Stimulated activated CD8-positive, alpha-beta memory T cell treated with anti-CD3 and anti-CD28 coated beads, Interleukin-12 subunit alpha, Interleukin-12 subunit beta, amount 100 ng/mL, for 24 hours (primary cell): ENCODE measurements around the gene CAPNS1.
"Not testable (repeated sequence)": the region's sequence is repeated elsewhere in the genome, so short reads cannot be mapped to it uniquely, and the experiment has no call there.

Experiments used
- DNase-seq: peaks from one replicate; pipeline ENCODE4 v3.0.0-alpha.2; 2020; ENCODE audit errors: extremely low read depth

The CAPNS1 gene

GRCh38 chr19:36151144-36152018 is 11.5 kb downstream of the CAPNS1 start:
- no peak for DNase-seq

DNA sequence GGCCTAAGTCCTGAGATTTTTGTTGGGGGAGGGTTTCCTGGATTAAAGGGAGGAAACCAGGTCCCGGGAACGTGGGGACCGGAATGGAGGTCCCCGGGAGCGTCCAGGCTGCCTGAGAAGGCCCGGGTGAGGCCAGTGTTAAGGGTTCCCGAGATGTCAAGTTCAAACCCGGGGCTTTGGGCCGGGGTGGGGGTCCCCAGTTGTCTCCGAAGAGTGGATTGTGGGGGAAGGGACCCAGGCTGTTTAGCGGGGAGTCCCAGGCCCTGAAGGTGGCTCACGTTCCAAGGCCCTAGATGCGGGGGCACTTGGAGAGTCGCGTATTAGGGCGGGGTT is 12.1 kb downstream of the CAPNS1 start:
- no peak for DNase-seq

- no peak for DNase-seq
Observed at GRCh38 chr19:36152352-36153091, 12.7 kb downstream of the CAPNS1 start, which contains the start of gene COX7A1. COX7A1 (minus strand) TSS chr19:36152447; CDS start chr19:36152407, 40 bp downstream.

- no peak for DNase-seq
Observed at GRCh38 chr19:36153126-36153525, 13.3 kb downstream of the CAPNS1 start.

DNA sequence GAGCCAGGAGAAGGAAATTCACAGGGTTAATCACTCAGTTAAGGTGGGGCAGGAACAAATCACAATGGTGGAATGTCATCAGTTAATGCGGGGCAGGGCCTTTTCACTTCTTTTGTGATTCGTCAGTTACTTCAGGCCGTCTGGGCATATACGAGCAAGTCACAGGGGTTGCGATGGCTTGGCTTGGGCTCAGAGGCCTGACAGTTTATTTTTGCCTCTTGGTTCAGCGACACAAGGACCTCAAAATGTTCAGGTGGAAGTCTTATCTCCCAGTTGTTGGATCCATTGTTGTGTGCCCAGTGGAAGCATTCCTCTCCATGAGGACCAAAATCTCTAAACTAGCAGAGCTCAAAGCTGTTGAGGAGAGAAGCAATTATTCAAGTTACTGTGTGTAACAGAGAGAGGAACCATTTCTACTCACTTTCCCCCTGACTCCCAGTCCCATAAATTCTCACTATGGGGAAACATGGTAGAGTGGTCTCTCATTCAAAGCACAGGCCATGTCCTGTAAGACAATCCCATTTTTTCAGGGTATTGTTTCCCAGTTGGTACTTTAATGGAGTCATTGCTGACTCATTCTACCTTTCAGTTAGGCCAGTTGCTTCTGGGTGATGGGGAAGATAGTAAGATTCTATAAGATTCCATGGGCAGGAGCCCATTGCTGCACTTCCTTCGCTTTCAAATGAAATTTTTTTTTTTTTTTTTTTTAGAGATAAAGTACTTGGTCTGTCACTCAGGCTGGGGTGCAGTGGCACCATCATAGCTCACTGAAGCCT is 21.1 kb downstream of the CAPNS1 start:
- DNase-seq = no peak

DNA sequence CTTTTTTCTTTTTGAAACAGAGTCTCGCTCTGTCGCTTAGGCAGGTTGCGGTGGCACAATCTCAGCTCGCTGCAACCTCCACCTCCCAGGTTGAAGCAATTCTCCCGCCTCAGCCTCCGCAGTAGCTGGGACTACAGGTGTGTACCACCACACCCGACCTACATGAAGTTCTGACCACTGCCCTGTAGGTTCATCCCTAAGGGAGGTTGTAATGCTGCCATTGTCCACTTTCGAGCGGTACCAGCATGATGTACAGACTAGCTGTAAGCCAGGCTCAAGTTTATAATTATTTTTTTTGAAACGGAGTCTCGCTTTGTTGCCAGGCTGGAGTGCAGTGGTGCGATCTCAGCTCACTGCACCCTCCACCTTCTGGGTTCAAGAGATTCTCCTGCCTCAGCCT is 23.9 kb downstream of the CAPNS1 start:
- no peak for DNase-seq

GRCh38 chr19:36169084-36169760 is 29.4 kb downstream of the CAPNS1 start:
- DNase-seq = no peak

GRCh38 chr19:36172852-36173251 is 33.0 kb downstream of the CAPNS1 start:
- DNase-seq = no peak

DNA sequence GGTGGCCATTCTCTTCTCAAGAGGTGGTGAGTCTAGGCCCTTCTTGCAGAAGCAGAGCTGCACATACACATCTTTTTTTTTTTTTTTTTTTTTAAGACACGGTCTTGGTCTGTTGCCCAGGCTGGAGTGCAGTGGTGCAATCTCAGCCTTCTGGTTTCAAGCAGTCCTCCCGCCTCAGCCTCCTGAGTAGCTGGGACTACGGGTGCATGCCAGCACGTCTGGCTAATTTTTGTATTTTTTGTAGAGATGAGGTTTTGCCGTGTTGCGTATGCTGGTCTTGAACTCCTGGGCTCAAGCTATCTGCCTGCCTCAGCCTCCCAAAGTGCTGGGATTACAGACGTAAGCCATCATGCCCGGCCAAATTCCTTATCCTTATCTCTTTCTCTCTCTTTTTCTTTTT is 34.0 kb downstream of the CAPNS1 start:
- DNase-seq = not testable (repeated sequence)

DNA sequence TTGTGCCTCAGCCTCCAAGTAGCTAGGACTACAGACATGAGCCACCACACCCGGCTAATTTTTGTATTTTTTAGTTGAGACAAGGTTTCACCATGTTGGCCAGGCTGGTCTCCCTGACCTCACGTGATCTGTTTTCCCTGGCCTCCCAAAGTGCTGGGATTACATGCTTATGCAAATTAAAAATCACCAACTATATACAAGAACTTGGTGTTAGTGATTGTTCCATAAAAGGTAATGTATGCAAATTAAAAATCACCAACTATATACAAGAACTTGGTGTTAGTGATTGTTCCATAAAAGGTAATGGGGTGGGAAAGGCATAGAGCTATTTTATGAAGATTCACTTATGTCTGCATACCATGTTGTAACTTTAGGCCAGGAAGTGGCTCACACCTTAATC is 39.2 kb downstream of the CAPNS1 start:
- DNase-seq = not testable (repeated sequence)

- DNase-seq = no peak
Observed at GRCh38 chr19:36182612-36183244, 42.9 kb downstream of the CAPNS1 start.

GRCh38 chr19:36183245-36183628 is 43.4 kb downstream of the CAPNS1 start:
- no peak for DNase-seq

DNA sequence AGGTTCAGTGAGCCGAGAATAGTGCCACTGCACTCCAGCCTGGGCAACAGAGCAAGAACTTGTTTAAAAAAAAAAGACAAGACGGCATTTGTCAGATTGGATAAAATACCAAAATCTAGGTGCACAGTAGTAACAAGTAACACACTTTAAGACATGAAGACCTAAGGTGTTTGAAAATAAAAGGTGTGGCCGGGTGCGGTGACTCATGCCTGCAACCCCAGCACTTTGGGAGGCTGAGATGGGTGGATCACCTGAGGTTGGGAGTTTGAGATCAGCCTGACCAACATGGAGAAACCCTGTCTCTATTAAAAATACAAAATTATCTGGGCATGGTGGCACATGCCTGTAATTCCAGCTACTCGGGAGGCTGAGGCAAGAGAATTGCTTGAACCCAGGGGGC is 46.9 kb downstream of the CAPNS1 start:
- not testable (repeated sequence) for DNase-seq

GRCh38 chr19:36196249-36196648 is 56.4 kb downstream of the CAPNS1 start:
- no peak for DNase-seq

- DNase-seq = no peak
Observed at GRCh38 chr19:36198119-36198518, 58.3 kb downstream of the CAPNS1 start.
